Naive B cell (primary cell): Measurements from ENCODE around the gene PTF1A. TPM values are rescaled to one million over a fixed set of nuclear protein-coding genes. Genes with fewer than 3 reads are reported as not detected.

ENCODE experiments used
- ATAC-seq, 2 donors: fragments of 150-1000 bp; cut with Tn5 transposase; 2 replicates each; pipeline ENCODE4 v1.10.0; 2021; ENCODE audit warnings: low read depth in 2 of 2, mild to moderate bottlenecking in 2 of 2, moderate library complexity in 2 of 2
- DNase-seq: peaks from one replicate; pipeline ENCODE4 v3.0.0; 2022
- H3K27ac Mint-ChIP-seq, 6 donors: one replicate each; pipeline ENCODE4 v1.8.0; 2020 to 2022; ENCODE audit warnings: mild to moderate bottlenecking in 6 of 6, mixed read lengths in 6 of 6, moderate library complexity in 5 of 6, inconsistent platforms in 2 of 6
- H3K27me3 Mint-ChIP-seq, 3 donors: one replicate each; pipeline ENCODE4 v1.8.0; 2021 to 2022; ENCODE audit warnings: mixed read lengths in 3 of 3, mild to moderate bottlenecking in 1 of 3
- H3K36me3 Mint-ChIP-seq, 2 donors: one replicate each; pipeline ENCODE4 v1.8.0; 2020 to 2022; ENCODE audit warnings: mixed read lengths in 2 of 2, inconsistent platforms in 1 of 2, mild to moderate bottlenecking in 1 of 2
- H3K4me1 Mint-ChIP-seq, 3 donors: one replicate each; pipeline ENCODE4 v1.8.0; 2020 to 2022; ENCODE audit warnings: mixed read lengths in 3 of 3, inconsistent platforms in 1 of 3, mild to moderate bottlenecking in 1 of 3, moderate library complexity in 1 of 3
- H3K4me3 Mint-ChIP-seq, 8 donors: one replicate each; pipeline ENCODE4 v1.8.0; 2020 to 2022; ENCODE audit warnings: mild to moderate bottlenecking in 8 of 8, mixed read lengths in 8 of 8, moderate library complexity in 8 of 8, inconsistent platforms in 2 of 8
- H3K9me3 Mint-ChIP-seq, 7 donors: one replicate each; pipeline ENCODE4 v1.8.0; 2020 to 2022; ENCODE audit warnings: mixed read lengths in 7 of 7, mild to moderate bottlenecking in 5 of 7, inconsistent platforms in 2 of 7, moderate library complexity in 1 of 7
- polyA plus RNA-seq, 6 donors: library from polyadenylated mRNA; unstranded; fragments of 300-500 nt; fragmentation: Illumina TruSeq; gene quantifications; one replicate each; pipeline ENCODE4 v1.2.3, GENCODE V29; 2021; ENCODE audit warnings: low read depth in 6 of 6

The PTF1A gene
- polyA plus RNA-seq, 6 donors from 2014 or later, result not detected

DNA sequence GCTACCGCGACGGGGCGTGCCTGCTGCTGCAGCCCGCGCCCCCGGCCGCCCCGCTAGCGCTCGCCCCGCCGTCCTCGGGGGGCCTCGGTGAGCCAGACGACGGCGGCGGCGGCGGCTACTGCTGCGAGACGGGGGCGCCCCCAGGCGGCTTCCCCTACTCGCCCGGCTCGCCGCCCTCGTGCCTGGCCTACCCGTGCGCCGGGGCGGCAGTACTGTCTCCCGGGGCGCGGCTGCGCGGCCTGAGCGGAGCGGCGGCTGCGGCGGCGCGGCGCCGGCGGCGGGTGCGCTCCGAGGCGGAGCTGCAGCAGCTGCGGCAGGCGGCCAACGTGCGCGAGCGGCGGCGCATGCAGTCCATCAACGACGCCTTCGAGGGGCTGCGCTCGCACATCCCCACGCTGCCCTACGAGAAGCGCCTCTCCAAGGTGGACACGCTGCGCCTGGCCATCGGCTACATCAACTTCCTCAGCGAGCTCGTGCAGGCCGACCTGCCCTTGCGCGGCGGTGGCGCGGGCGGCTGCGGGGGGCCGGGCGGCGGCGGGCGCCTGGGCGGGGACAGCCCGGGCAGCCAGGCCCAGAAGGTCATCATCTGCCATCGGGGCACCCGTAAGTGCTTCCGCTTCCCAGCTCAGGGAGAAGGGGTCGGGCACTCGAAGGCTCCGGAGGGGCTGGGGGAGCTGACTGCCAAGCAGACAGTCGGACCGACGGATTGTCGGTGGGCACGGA, 761 bp downstream of the PTF1A start:
- H3K27me3 Mint-ChIP-seq, result peaks cover 59 to 78% (median 68%) of the 10 kb centered on the region in 3 donors
- no peak for DNase-seq
- H3K4me3 Mint-ChIP-seq, result no peak overlapping the region
- peaks cover 2 to 6% (median 4%) of the 10 kb centered on the region in 3 donors for H3K4me1 Mint-ChIP-seq
- no peak for ATAC-seq
- H3K9me3 Mint-ChIP-seq, result peaks cover 0 to 5% (median 0%) of the 10 kb centered on the region in 7 donors
- H3K36me3 Mint-ChIP-seq, result peaks cover 0 to 6% of the 10 kb centered on the region in 2 donors
- no peak overlapping the region for H3K27ac Mint-ChIP-seq

DNA sequence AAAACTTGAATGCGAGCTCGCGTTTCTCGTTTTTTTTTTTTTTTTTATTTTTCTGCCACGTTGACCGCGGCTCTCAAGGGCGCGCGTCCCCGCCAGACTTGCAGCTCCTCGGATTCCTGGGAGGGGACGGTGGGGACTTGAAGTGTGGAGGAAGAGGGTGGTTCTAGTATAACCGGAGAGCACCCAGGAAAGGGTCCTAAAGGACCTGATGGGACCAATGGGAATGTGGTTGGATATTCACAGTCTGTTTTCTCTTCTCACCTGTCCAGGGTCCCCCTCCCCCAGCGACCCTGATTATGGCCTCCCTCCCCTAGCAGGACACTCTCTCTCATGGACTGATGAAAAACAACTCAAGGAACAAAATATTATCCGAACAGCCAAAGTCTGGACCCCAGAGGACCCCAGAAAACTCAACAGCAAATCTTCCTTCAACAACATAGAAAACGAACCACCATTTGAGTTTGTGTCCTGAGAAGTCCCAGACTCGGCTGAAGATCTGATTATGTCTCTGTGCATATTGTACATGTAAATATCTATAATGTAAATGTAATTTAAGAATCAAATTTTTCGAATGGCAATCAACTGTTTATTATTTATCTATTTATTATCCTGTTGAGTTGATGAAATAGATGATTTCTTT, 1.4 kb downstream of the PTF1A start:
- H3K4me3 Mint-ChIP-seq, result peak overlapping the region in 1 of 8 donors; percentile 20
- no peak for ATAC-seq
- H3K27ac Mint-ChIP-seq, result peak overlapping the region in 1 of 6 donors; percentile 76
- H3K36me3 Mint-ChIP-seq, result peaks cover 0 to 6% of the 10 kb centered on the region in 2 donors
- H3K4me1 Mint-ChIP-seq, result peaks cover 2 to 6% (median 4%) of the 10 kb centered on the region in 3 donors
- H3K27me3 Mint-ChIP-seq, result peaks cover 59 to 78% (median 68%) of the 10 kb centered on the region in 3 donors
- H3K9me3 Mint-ChIP-seq, result peaks cover 0 to 5% (median 0%) of the 10 kb centered on the region in 7 donors
- DNase-seq, result no peak

DNA sequence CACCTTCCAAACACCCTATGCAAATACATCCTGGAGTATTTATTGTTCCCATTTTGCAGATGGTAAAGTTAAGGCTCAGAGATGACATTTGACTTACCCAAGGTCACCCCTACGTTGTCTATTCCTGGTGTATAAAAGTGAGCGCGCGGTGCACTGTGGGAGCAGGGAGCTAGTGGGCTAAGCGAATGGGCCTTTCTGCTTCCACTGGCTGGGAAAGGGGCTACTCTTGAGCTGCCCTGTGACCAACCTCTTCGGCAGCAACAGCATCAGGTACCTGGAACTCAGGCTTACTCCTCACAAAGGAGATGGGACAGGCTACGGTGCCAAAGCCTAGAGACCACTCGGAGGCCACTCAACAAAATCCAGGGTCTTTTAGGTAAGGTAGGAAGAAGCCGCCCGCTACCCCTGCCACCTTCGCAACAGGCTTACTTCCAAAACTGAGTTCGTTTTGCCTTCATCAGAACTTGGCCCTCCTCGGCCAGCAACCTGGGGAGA, 2.4 kb downstream of the PTF1A start:
- DNase-seq (no peak), ATAC-seq (no peak)
- Mint-ChIP-seq H3K27me3 (peaks cover 53 to 70% (median 60%) of the 10 kb centered on the region in 3 donors), H3K4me3 (no peak overlapping the region), H3K9me3 (peaks cover 0 to 5% (median 0%) of the 10 kb centered on the region in 7 donors), H3K4me1 (peaks cover 2 to 6% (median 4%) of the 10 kb centered on the region in 3 donors), H3K27ac (no peak overlapping the region), H3K36me3 (peaks cover 0 to 6% of the 10 kb centered on the region in 2 donors)

DNA sequence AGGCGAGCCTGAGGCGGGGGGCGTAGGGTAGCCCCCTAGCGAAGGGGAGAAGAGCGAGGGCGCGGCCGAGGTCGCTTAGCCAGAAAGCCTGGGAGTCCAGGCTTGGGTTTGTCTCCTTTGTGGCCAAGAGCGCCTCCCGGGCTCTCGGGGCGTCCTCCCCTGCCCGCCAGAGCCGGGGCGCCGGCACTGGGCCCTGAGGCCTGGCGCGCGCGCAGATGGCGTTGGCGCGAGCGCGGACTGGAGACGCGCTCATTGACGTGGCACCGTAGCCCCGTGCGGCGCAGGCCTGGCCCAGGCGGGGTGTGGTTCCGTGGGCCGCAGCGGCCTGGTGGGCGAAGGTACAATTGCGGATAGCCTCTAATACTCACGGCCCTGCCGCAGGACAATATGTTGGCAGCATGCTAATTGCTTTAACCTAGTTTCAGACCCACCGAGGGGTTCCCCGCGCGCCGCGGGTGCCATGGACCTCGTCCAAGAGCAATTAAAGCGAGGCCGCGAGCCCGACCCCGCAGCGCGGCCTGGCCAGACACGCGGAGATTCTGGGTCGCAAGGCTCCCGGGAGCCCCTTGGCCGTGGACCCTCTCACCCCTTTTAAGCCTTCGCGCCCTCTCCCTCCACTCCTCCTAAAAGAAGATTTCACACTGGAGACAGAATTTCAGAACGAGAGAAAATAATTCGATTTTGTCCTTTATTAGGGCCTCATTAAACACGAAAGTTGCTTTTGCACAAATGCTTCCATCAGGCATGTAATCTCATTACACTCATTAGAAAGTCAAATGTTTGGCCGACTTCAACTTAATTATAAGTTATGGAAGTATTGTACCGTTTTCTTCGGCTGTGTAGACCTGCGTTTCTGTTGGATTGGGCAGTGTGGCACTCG, 3.1 kb downstream of the PTF1A start:
- DNase-seq (no peak), ATAC-seq (no peak)
- H3K4me1 Mint-ChIP-seq, result peaks cover 2 to 6% (median 4%) of the 10 kb centered on the region in 3 donors
- peak overlapping the region in 1 of 6 donors; percentile 52 for H3K27ac Mint-ChIP-seq
- H3K27me3 Mint-ChIP-seq, result peaks cover 51 to 70% (median 61%) of the 10 kb centered on the region in 3 donors
- peaks cover 0 to 4% (median 0%) of the 10 kb centered on the region in 7 donors for H3K9me3 Mint-ChIP-seq
- peak overlapping the region in 1 of 8 donors; percentile 49 for H3K4me3 Mint-ChIP-seq
- peaks cover 0 to 3% of the 10 kb centered on the region in 2 donors for H3K36me3 Mint-ChIP-seq

DNA sequence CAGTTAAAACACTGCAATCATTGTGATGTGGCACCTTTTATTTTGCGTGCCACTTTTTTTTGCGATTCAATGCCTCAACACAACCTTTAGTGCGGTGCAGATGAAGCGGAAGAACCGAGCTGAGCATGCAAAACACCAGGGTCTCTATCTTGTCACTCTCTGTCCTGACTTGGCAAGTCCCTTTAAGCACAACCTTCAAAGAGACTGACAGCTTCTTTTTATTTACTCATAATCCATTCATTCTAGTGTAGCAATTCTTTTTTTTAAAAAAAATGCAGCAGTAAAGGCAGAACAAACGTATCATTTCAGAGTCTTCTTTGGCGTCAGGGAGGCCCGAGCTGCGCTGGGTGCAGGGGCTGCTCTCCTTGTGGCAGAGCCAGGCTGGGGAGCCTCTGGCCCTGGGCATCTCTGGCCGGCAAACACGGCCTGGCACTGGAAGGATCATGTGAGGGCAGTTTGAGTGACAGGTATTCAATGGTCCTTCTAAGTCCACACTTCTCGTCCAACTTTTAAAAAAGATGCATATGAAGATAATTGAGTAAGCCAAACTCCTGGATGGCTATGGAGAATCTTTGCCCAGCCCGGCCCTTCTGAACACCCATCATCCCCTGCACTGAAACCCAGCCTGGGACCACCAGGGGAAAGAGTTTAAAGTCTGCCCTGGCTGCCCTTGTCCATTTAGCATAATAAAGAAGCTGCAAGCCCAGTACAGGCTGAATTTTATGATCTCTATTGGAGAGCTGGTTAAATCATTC, 3.9 kb downstream of the PTF1A start:
- peaks cover 50 to 70% (median 61%) of the 10 kb centered on the region in 3 donors for H3K27me3 Mint-ChIP-seq
- H3K9me3 Mint-ChIP-seq, result no peaks in the 10 kb centered on the region
- ATAC-seq (no peak), DNase-seq (no peak)
- H3K27ac Mint-ChIP-seq, result peak overlapping the region in 1 of 6 donors; percentile 26
- no peaks in the 10 kb centered on the region for H3K36me3 Mint-ChIP-seq
- peaks cover 0 to 6% (median 4%) of the 10 kb centered on the region in 3 donors for H3K4me1 Mint-ChIP-seq
- peak overlapping the region in 1 of 8 donors; percentile 18 for H3K4me3 Mint-ChIP-seq

DNA sequence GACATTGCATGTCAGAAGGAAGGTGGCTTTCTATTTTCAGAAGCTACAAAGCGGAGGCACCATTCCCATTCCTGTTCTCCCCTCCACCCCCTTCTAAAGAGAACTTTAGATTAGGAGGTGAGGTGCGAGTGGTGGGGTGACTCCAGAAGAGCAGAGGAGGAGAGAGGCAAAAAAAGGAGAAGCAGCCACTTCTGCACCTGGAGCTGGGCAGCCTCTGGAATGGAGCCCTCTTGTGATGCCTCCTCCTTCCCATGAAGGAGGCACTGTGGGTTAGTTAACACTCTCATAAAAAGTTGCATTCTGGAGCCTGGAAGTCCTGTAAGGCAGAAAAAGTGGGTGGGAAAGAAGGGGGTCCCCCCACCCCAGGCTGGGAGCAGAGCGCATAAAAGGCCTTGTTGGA, 4.8 kb downstream of the PTF1A start:
- Mint-ChIP-seq H3K36me3 (no peaks in the 10 kb centered on the region), H3K4me3 (peak overlapping the region in 1 of 8 donors; percentile 18), H3K9me3 (no peaks in the 10 kb centered on the region), H3K27me3 (peaks cover 57 to 73% (median 69%) of the 10 kb centered on the region in 3 donors), H3K4me1 (peaks cover 0 to 6% (median 4%) of the 10 kb centered on the region in 3 donors), H3K27ac (no peak overlapping the region)
- DNase-seq (no peak), ATAC-seq (no peak)

DNA sequence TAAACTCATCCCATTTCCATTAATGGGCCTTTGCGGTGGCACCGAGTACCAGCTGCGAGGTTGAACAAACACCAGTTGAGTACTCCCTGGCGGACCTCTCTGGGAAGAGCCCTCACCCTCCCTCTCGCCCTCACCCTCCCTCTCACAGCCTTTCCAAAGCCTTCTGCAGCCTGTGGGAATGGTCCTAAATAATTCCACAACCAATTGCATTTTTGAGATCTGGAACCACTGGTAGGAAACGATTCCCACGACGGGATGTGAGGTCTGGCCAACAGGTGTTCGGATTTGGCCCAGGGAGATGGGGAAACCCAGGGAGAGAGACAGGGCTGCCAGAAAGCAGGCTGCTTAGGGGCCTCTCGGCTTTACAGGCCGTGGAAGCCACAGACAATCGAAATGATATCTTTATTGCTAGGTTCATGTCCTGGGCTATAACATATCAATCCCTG, 5.3 kb downstream of the PTF1A start:
- Mint-ChIP-seq H3K9me3 (no peaks in the 10 kb centered on the region), H3K4me1 (peaks cover 0 to 6% (median 4%) of the 10 kb centered on the region in 3 donors), H3K27me3 (peaks cover 63 to 78% (median 73%) of the 10 kb centered on the region in 3 donors), H3K36me3 (no peaks in the 10 kb centered on the region), H3K27ac (no peak overlapping the region), H3K4me3 (no peak overlapping the region)
- DNase-seq, result no peak
- ATAC-seq, result no peak

DNA sequence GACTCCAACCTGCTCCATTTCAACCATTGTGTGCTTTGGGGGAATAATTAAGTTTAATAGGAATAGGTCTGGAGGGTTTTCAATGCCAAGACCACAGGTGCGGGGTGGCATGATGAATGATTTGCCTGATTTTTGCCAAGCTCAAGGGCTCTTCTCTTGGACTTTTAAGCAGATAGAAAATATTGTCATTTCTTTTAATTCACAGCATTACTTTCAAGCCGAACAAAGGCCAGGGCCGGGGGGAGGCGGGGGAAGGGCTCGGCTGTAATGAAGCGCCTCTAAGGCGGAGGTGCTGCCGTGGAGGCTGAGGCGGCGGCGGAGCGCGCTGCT, 6.5 kb downstream of the PTF1A start:
- no peak for ATAC-seq
- Mint-ChIP-seq H3K4me1 (peaks cover 0 to 3% (median 2%) of the 10 kb centered on the region in 3 donors), H3K9me3 (peaks cover 0 to under 1% (median 0%) of the 10 kb centered on the region in 7 donors), H3K36me3 (no peaks in the 10 kb centered on the region), H3K27ac (peak overlapping the region in 1 of 6 donors; percentile 57), H3K27me3 (peaks cover 71 to 85% (median 77%) of the 10 kb centered on the region in 3 donors), H3K4me3 (no peak overlapping the region)
- no peak for DNase-seq

DNA sequence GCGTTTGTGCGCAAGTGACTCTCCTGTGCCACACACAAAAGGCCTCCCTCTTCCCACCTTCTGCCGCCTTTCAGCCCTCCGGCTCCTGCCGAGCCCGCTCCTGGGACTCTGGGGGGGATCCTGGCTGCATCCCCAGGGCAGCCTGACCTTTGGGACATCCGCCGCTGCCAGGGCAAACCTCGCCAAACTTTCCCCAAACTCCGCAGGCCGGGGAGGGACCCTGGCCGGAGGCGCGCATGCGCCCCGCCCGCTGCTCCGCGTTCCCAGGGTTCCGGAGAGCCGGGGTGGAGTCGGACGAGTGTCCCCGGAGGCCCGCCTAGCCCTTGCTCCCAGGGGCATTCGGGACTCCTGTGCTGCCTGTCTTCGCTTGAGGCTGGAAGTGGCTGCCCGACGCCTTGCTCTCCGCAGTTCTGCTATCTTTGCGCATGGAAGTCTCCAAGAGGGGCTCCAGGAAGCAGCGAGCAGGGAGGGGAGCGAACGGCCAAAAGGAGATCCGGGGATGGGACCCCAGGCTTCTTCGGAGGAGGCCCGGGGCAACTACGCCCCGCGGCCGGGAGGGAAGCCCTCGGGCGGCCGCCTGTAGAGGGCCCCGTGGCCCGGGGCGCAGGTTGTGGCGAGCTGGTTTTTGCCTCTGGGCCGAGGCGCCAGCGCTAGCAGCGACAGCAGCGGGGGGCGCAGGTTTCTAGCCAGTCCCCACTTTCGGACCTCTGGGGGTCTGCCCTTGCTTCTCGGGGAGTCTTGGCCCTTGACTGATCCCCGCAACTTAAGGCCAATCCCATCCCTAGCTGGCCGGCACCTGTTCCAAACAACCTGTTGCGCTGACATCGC, 7.0 kb downstream of the PTF1A start:
- Mint-ChIP-seq H3K9me3 (peaks cover 0 to 6% (median 0%) of the 10 kb centered on the region in 7 donors), H3K36me3 (no peaks in the 10 kb centered on the region)

DNA sequence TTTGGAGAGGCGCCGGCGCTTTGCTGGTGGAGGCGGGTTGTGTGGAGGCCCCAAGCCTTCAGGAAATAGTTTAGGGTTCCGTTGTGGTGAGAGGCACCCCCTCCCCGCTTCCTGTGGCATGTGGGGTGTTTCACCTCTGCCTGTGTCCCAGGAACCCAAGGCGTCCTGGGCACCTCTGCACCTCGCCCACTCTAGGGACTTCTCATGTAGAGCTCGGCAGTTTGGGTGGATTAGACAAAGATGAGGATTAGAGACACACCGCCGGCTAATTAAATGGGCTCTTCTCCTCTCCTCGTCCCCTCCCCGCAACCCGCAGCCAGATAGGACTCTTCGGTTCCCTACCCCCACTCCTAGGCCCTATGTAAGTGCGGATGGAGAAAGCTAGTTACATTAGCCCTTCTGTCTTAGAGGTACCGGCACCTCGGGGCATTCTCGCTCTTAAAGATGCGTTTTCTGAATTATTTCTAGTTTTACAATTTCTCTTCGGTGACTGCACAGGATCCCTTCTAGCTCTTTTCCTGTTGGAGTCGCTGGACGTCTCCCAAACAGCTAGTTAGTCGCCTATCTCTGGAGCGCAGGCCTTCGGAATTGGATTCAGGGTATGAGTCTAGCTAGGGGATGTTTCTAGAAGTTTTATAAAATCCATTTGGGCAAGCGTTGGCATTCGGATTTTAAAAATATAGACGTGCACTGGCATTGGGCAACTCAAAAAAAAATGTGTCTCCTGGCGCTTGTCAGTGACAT, 7.8 kb downstream of the PTF1A start:
- no peaks in the 10 kb centered on the region for H3K36me3 Mint-ChIP-seq
- H3K27me3 Mint-ChIP-seq, result peaks cover 76 to 89% (median 86%) of the 10 kb centered on the region in 3 donors
- H3K27ac Mint-ChIP-seq, result peak overlapping the region in 1 of 6 donors; percentile 18
- H3K4me3 Mint-ChIP-seq, result peak overlapping the region in 1 of 8 donors; percentile 25
- H3K4me1 Mint-ChIP-seq, result no peaks in the 10 kb centered on the region
- DNase-seq, result no peak
- no peak for ATAC-seq
- peaks cover 0 to 6% (median 0%) of the 10 kb centered on the region in 7 donors for H3K9me3 Mint-ChIP-seq

More for the DNA sequence above, 7.0 kb downstream of the PTF1A start:
- Mint-ChIP-seq H3K4me1 (no peaks in the 10 kb centered on the region), H3K4me3 (no peak overlapping the region), H3K27me3 (peaks cover 73 to 87% (median 78%) of the 10 kb centered on the region in 3 donors), H3K27ac (no peak overlapping the region)
- DNase-seq, result no peak
- no peak for ATAC-seq

DNA sequence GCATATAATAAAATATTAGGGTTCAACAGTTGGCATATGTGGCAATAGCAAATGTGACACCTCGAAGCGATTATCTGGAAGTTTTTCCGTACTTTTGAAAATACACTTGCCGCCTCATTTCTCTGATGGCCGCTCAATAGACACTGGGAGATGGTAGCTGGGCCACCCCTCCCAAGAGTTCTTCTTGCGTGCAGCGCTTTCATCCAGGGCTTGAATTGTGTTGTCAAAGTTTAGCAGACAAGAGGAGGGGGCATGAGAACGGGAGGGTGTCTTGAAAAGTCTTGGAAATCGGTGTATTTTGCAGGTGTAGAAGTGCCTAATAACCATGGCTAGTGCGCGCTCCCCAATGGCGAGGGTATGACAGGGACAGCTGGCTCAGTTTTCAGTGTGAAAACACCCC, 8.5 kb downstream of the PTF1A start:
- ATAC-seq, result no peak
- Mint-ChIP-seq H3K27me3 (peaks cover 73 to 86% (median 84%) of the 10 kb centered on the region in 3 donors), H3K9me3 (peaks cover 0 to 6% (median 0%) of the 10 kb centered on the region in 7 donors), H3K36me3 (no peaks in the 10 kb centered on the region), H3K27ac (no peak overlapping the region), H3K4me3 (no peak overlapping the region), H3K4me1 (no peaks in the 10 kb centered on the region)
- no peak for DNase-seq
